ENCODE results near the gene KCNJ12.

KCNJ12 gene

DNA sequence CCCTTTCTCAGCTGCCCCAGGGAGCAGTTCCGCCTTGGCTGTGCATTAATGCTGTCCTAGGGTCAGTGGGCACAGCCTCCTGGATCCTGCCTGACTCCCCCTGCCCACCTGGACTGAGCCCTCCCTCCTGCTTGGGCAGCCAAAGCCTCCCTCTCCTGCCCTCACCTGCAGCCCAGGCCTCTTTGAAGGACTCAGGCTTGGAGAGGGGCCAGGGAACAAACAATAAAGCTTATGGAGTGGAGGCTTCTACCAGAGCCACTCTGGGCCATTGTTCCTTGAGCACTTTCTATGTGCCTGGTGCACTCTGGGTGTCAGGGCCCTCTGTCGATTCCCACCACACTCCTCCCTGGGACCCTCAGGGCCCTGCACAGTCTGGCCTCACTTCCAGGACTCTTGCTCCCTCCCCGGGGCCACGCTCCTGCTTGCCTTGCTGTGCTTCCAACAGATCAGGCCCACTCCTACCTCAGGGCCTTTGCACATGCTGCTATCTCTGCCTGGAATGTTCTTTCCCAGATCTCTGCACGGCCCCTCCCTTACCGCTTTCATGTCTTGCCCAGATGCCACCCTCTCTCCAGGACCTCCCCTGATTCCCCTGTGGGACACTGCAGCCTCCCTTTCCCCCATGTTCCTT lies 5.0 kb downstream of the KCNJ12 start:
- Histone ChIP-seq H3K27me3 (ENCODE audit: control insufficient read depth in 1 of 2, insufficient read depth in 2 of 2, low read length in 2 of 2) (peaks cover 0 to 31% of the 10 kb centered on the region in 2 donors), H3K36me3 (ENCODE audit: insufficient read depth, low read length) (no peaks in the 10 kb centered on the region), H3K9me3 (ENCODE audit: low read length) (no peaks in the 10 kb centered on the region), H3K4me3 (ENCODE audit: low read depth in 1 of 2, low read length in 2 of 2) (no peak overlapping the region), H3K4me1 (ENCODE audit: insufficient read depth, low read length) (peaks cover 7% of the 10 kb centered on the region), H3K27ac (ENCODE audit: low read depth, low read length) (no peak overlapping the region), H3K9ac (ENCODE audit: low read length) (no peak overlapping the region)

DNA sequence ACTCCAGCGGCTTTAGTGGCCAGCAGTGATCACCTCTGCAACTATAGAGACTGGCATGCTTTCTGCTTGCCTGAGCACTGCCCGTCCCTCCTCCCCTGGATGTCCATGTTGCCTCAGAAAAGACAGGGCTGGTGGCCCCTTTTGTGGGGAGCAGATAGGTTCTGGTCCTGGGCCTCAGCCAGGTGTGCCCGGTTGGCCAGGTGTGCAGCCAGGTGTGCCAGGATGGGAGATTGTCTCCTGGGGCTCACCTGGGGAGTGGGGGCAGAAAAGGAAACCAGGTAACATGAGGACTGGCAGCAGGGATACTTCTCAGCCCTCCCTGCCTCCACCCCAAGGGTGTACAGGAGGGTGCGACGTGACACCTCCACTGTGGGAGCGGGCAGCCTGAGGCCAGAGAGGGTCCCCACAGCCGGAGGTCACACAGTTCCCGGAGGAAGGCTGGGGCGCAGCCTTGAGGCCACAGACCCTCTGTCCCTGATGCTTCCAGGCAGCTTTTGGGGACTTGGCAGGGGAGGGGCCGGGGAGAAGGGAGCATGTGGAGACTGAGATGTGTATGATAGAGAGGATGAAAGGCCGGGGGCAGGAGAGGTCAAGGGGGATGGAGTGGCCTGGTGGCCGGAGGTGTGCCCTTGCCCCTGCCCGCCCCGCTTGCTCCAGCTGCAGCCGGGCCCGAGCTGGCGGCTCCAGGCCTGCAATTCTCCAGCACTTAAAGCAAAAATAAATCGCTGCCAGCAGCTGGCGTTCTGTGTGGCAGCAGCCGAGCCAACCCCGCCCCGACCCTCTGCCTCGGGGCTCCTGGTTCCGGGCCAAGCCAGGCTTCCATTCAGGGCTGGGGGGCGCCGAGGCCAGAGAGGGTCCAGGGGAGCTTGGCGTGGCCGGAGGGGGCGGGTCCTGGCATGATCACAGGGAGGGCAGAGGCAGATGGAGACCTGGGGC lies 6.7 kb downstream of the KCNJ12 start:
- peaks cover 0 to 21% of the 10 kb centered on the region in 2 donors for H3K27me3 ChIP-seq (ENCODE audit: control insufficient read depth in 1 of 2, insufficient read depth in 2 of 2, low read length in 2 of 2)
- no peak overlapping the region for H3K27ac ChIP-seq (ENCODE audit: low read depth, low read length)
- H3K4me3 ChIP-seq (ENCODE audit: low read depth in 1 of 2, low read length in 2 of 2): no peak overlapping the region
- H3K36me3 ChIP-seq (ENCODE audit: insufficient read depth, low read length): no peaks in the 10 kb centered on the region
- peaks cover under 1% of the 10 kb centered on the region for H3K4me1 ChIP-seq (ENCODE audit: insufficient read depth, low read length)
- H3K9ac ChIP-seq (ENCODE audit: low read length): no peak overlapping the region
- H3K9me3 ChIP-seq (ENCODE audit: low read length): no peaks in the 10 kb centered on the region

GRCh38 chr17:21385281-21385845 lies 9.2 kb downstream of the KCNJ12 start:
- H3K27ac ChIP-seq (ENCODE audit: low read depth, low read length): no peak overlapping the region
- peaks cover 0 to 4% of the 10 kb centered on the region in 2 donors for H3K27me3 ChIP-seq (ENCODE audit: control insufficient read depth in 1 of 2, insufficient read depth in 2 of 2, low read length in 2 of 2)
- no peak overlapping the region for H3K9ac ChIP-seq (ENCODE audit: low read length)
- H3K9me3 ChIP-seq (ENCODE audit: low read length): no peaks in the 10 kb centered on the region
- H3K36me3 ChIP-seq (ENCODE audit: insufficient read depth, low read length): no peaks in the 10 kb centered on the region
- H3K4me3 ChIP-seq (ENCODE audit: low read depth in 1 of 2, low read length in 2 of 2): no peak overlapping the region
- H3K4me1 ChIP-seq (ENCODE audit: insufficient read depth, low read length): no peaks in the 10 kb centered on the region

DNA sequence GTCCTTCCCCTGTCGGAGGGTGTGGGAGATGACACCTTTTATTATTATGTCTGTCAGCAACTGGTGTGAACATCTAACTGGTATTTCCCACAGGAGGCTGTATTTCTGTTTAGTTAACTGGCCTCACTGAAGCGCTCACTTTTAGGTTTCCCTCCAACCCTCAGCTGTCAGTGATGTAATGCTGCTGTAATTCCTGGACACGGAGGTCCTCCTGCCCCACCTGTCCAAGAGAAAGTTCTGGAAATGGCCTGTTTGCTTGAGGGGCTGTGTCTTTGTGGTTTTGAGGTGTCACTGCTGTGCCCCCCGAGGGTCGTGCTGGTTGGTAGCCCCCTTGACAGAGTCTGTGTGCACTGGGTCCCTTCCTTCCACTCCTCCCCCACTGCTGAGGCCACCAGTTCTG lies 11.5 kb downstream of the KCNJ12 start:
- Histone ChIP-seq H3K36me3 (ENCODE audit: insufficient read depth, low read length) (no peaks in the 10 kb centered on the region), H3K27ac (ENCODE audit: low read depth, low read length) (no peak overlapping the region), H3K9ac (ENCODE audit: low read length) (no peak overlapping the region), H3K4me3 (ENCODE audit: low read depth in 1 of 2, low read length in 2 of 2) (no peak overlapping the region), H3K9me3 (ENCODE audit: low read length) (no peaks in the 10 kb centered on the region), H3K27me3 (ENCODE audit: control insufficient read depth in 1 of 2, insufficient read depth in 2 of 2, low read length in 2 of 2) (peaks cover 0 to 3% of the 10 kb centered on the region in 2 donors), H3K4me1 (ENCODE audit: insufficient read depth, low read length) (no peaks in the 10 kb centered on the region)

DNA sequence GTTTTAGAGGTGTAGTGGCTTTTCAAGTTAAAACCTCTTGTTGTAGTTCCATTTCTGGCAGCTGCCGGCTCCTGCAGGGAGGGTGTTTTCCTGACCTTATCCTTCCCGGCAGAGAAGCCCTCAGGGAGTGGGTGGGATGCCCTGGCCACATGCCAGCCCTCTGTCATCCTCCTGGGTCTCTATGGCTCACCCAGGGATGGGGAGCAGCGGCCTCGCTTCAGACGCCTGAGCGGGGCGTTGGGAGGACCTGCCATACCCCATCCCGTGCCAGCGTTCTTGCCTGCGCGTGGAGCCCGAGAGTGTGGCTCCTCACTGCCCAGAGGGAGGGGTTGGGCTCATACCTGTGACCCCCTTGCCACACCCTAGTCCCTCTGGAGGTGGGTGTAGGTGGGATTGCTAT lies 11.9 kb downstream of the KCNJ12 start:
- no peak overlapping the region for H3K9ac ChIP-seq (ENCODE audit: low read length)
- H3K4me1 ChIP-seq (ENCODE audit: insufficient read depth, low read length): no peaks in the 10 kb centered on the region
- no peak overlapping the region for H3K27ac ChIP-seq (ENCODE audit: low read depth, low read length)
- H3K36me3 ChIP-seq (ENCODE audit: insufficient read depth, low read length): no peaks in the 10 kb centered on the region
- H3K9me3 ChIP-seq (ENCODE audit: low read length): no peaks in the 10 kb centered on the region
- H3K4me3 ChIP-seq (ENCODE audit: low read depth in 1 of 2, low read length in 2 of 2): no peak overlapping the region
- H3K27me3 ChIP-seq (ENCODE audit: control insufficient read depth in 1 of 2, insufficient read depth in 2 of 2, low read length in 2 of 2): no peaks in the 10 kb centered on the region

GRCh38 chr17:21388944-21389343 lies 12.8 kb downstream of the KCNJ12 start:
- Histone ChIP-seq H3K27ac (ENCODE audit: low read depth, low read length) (no peak overlapping the region), H3K4me1 (ENCODE audit: insufficient read depth, low read length) (no peaks in the 10 kb centered on the region), H3K27me3 (ENCODE audit: control insufficient read depth in 1 of 2, insufficient read depth in 2 of 2, low read length in 2 of 2) (no peaks in the 10 kb centered on the region), H3K36me3 (ENCODE audit: insufficient read depth, low read length) (no peaks in the 10 kb centered on the region), H3K9ac (ENCODE audit: low read length) (no peak overlapping the region), H3K4me3 (ENCODE audit: low read depth in 1 of 2, low read length in 2 of 2) (no peak overlapping the region), H3K9me3 (ENCODE audit: low read length) (no peaks in the 10 kb centered on the region)

GRCh38 chr17:21389394-21389793 lies 13.2 kb downstream of the KCNJ12 start:
- no peak overlapping the region for H3K9ac ChIP-seq (ENCODE audit: low read length)
- no peak overlapping the region for H3K27ac ChIP-seq (ENCODE audit: low read depth, low read length)
- H3K27me3 ChIP-seq (ENCODE audit: control insufficient read depth in 1 of 2, insufficient read depth in 2 of 2, low read length in 2 of 2): no peaks in the 10 kb centered on the region
- H3K4me1 ChIP-seq (ENCODE audit: insufficient read depth, low read length): no peaks in the 10 kb centered on the region
- H3K36me3 ChIP-seq (ENCODE audit: insufficient read depth, low read length): no peaks in the 10 kb centered on the region
- H3K9me3 ChIP-seq (ENCODE audit: low read length): no peaks in the 10 kb centered on the region
- no peak overlapping the region for H3K4me3 ChIP-seq (ENCODE audit: low read depth in 1 of 2, low read length in 2 of 2)

- no peaks in the 10 kb centered on the region for H3K4me1 ChIP-seq (ENCODE audit: insufficient read depth, low read length)
These were observed 14.1 kb downstream of the KCNJ12 start for GRCh38 chr17:21390294-21390693.

GRCh38 chr17:21392266-21392665 lies 16.1 kb downstream of the KCNJ12 start:
- Histone ChIP-seq H3K27ac (ENCODE audit: low read depth, low read length) (no peak overlapping the region), H3K9ac (ENCODE audit: low read length) (no peak overlapping the region), H3K4me1 (ENCODE audit: insufficient read depth, low read length) (peaks cover 6% of the 10 kb centered on the region), H3K27me3 (ENCODE audit: control insufficient read depth in 1 of 2, insufficient read depth in 2 of 2, low read length in 2 of 2) (no peaks in the 10 kb centered on the region), H3K36me3 (ENCODE audit: insufficient read depth, low read length) (no peaks in the 10 kb centered on the region), H3K4me3 (ENCODE audit: low read depth in 1 of 2, low read length in 2 of 2) (no peak overlapping the region), H3K9me3 (ENCODE audit: low read length) (no peaks in the 10 kb centered on the region)

More at GRCh38 chr17:21390294-21390693, 14.1 kb downstream of the KCNJ12 start:
- Histone ChIP-seq H3K36me3 (ENCODE audit: insufficient read depth, low read length) (no peaks in the 10 kb centered on the region), H3K4me3 (ENCODE audit: low read depth in 1 of 2, low read length in 2 of 2) (no peak overlapping the region), H3K9ac (ENCODE audit: low read length) (no peak overlapping the region), H3K27me3 (ENCODE audit: control insufficient read depth in 1 of 2, insufficient read depth in 2 of 2, low read length in 2 of 2) (no peaks in the 10 kb centered on the region), H3K9me3 (ENCODE audit: low read length) (no peaks in the 10 kb centered on the region), H3K27ac (ENCODE audit: low read depth, low read length) (no peak overlapping the region)

DNA sequence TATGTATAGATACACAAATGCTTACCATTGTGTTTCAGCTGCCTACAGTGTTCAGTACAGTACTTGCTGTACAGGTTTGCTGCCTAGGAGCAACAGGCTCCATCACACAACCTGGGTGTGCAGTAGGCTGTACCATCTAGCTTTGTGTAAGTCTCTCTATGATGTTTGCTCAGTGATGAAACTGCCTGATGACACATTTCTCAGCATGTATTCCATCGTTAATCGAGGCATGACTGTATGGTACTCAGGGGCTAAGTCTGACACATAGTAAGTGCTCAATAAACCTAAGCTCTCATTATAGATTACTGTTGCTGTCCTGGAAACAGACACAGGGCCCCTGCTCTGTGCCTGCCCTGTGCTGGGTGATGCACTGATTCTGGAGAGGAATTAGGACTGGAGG lies 18.1 kb downstream of the KCNJ12 start:
- H3K9me3 ChIP-seq (ENCODE audit: low read length): no peaks in the 10 kb centered on the region
- no peak overlapping the region for H3K27ac ChIP-seq (ENCODE audit: low read depth, low read length)
- H3K4me1 ChIP-seq (ENCODE audit: insufficient read depth, low read length): peaks cover 16% of the 10 kb centered on the region
- H3K9ac ChIP-seq (ENCODE audit: low read length): no peak overlapping the region
- no peaks in the 10 kb centered on the region for H3K27me3 ChIP-seq (ENCODE audit: control insufficient read depth in 1 of 2, insufficient read depth in 2 of 2, low read length in 2 of 2)
- H3K4me3 ChIP-seq (ENCODE audit: low read depth in 1 of 2, low read length in 2 of 2): no peak overlapping the region
- no peaks in the 10 kb centered on the region for H3K36me3 ChIP-seq (ENCODE audit: insufficient read depth, low read length)

- H3K9ac ChIP-seq (ENCODE audit: low read length): no peak overlapping the region
- no peak overlapping the region for H3K4me3 ChIP-seq (ENCODE audit: low read depth in 1 of 2, low read length in 2 of 2)
- peaks cover 16% of the 10 kb centered on the region for H3K4me1 ChIP-seq (ENCODE audit: insufficient read depth, low read length)
- H3K9me3 ChIP-seq (ENCODE audit: low read length): no peaks in the 10 kb centered on the region
- no peaks in the 10 kb centered on the region for H3K27me3 ChIP-seq (ENCODE audit: control insufficient read depth in 1 of 2, insufficient read depth in 2 of 2, low read length in 2 of 2)
- no peak overlapping the region for H3K27ac ChIP-seq (ENCODE audit: low read depth, low read length)
- no peaks in the 10 kb centered on the region for H3K36me3 ChIP-seq (ENCODE audit: insufficient read depth, low read length)
These were observed 19.6 kb downstream of the KCNJ12 start for GRCh38 chr17:21395764-21396163.
